ENCODE measurements around the gene NF1.

The NF1 gene

DNA sequence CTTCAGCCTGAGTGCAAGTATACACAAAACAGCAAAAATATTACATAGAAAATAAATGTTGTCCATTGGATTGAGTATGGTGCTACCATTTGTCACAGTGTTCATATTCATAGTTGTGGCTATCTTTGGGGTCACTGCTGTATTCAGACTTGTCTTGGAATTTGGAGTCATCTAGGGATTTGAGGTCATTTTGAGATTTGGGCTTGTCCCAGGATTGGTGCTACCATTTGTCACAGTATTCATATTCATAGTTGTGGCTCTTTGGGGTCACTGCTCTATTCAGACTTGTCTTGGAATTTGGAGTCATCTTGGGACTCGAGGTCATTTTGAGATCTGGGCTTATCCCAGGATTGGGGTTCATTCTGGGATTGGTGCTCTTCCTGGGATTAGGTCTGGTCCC is 177.5 kb downstream of the NF1 start:
- no peaks in the 10 kb centered on the region for H4K20me1 ChIP-seq (ENCODE audit: low read depth, low read length)
- TF ChIP-seq EZH2phosphoT487 (conservative IDR thresholded peaks at IDR 0.05; ENCODE audit: low read length): no peak
- TF ChIP-seq, protein P1, sequence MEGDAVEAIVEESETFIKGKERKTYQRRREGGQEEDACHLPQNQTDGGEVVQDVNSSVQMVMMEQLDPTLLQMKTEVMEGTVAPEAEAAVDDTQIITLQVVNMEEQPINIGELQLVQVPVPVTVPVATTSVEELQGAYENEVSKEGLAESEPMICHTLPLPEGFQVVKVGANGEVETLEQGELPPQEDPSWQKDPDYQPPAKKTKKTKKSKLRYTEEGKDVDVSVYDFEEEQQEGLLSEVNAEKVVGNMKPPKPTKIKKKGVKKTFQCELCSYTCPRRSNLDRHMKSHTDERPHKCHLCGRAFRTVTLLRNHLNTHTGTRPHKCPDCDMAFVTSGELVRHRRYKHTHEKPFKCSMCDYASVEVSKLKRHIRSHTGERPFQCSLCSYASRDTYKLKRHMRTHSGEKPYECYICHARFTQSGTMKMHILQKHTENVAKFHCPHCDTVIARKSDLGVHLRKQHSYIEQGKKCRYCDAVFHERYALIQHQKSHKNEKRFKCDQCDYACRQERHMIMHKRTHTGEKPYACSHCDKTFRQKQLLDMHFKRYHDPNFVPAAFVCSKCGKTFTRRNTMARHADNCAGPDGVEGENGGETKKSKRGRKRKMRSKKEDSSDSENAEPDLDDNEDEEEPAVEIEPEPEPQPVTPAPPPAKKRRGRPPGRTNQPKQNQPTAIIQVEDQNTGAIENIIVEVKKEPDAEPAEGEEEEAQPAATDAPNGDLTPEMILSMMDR (IDR thresholded peaks at IDR 0.05; ENCODE audit: insufficient read depth, low read length, poor library complexity, severe bottlenecking): no peak
- H3F3A ChIP-seq (ENCODE audit: insufficient read depth): 0 out of 2 replicates have a peak, but pooled peaks cover 5% of the 10 kb centered on the region
- no peak overlapping the region for H2AFZ ChIP-seq (ENCODE audit: low read depth, low read length, severe bottlenecking)
- H3K9ac ChIP-seq (ENCODE audit: low read length): no peak overlapping the region
- H3K4me3 ChIP-seq (ENCODE audit: insufficient read depth, low read length, poor library complexity, severe bottlenecking): no peak overlapping the region
- 0 out of 2 replicates have a peak, but pooled peaks cover 3% of the 10 kb centered on the region for H3K36me3 ChIP-seq (ENCODE audit: low read length)
- H3K9me2 ChIP-seq (replicated peaks; ENCODE audit: insufficient read depth, low read length): no peaks in the 10 kb centered on the region
- H3K27ac ChIP-seq (ENCODE audit: low read depth, low read length): no peak overlapping the region
- no peak overlapping the region for H3K4me2 ChIP-seq (ENCODE audit: low read depth, low read length, poor library complexity, severe bottlenecking)
- H3K27me3 ChIP-seq (ENCODE audit: low read length): no peaks in the 10 kb centered on the region
- no peaks in the 10 kb centered on the region for H3K79me2 ChIP-seq (ENCODE audit: insufficient read depth, low read length)
- no peaks in the 10 kb centered on the region for H3K9me3 ChIP-seq (ENCODE audit: insufficient read depth, low read length)

DNA sequence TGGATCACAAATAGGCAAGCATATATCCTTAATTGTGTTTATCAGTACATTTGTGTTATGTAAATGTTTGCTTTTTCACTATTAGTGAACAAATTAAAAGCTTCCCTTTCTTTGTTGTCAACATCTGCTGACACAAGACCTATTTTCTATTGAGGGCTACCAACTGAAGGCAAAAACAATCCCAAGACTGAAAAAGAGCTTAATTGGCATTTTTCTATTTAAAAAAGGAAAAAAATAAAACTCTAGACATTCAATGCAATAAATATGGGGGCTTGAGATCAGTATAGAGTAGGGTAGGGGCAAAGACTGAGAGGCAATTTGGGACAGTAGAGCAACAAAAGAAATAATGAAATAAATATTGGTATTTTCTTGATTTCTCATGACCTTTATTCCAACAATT is 178.0 kb downstream of the NF1 start:
- 0 out of 2 replicates have a peak, but pooled peaks cover 5% of the 10 kb centered on the region for H3F3A ChIP-seq (ENCODE audit: insufficient read depth)
- H3K9me3 ChIP-seq (ENCODE audit: insufficient read depth, low read length): no peaks in the 10 kb centered on the region
- H4K20me1 ChIP-seq (ENCODE audit: low read depth, low read length): no peaks in the 10 kb centered on the region
- H3K4me2 ChIP-seq (ENCODE audit: low read depth, low read length, poor library complexity, severe bottlenecking): no peak overlapping the region
- H3K27me3 ChIP-seq (ENCODE audit: low read length): no peaks in the 10 kb centered on the region
- no peaks in the 10 kb centered on the region for H3K9me2 ChIP-seq (replicated peaks; ENCODE audit: insufficient read depth, low read length)
- no peaks in the 10 kb centered on the region for H3K79me2 ChIP-seq (ENCODE audit: insufficient read depth, low read length)
- no peak overlapping the region for H3K9ac ChIP-seq (ENCODE audit: low read length)
- H3K36me3 ChIP-seq (ENCODE audit: low read length): 0 out of 2 replicates have a peak, but pooled peaks cover 3% of the 10 kb centered on the region
- no peak overlapping the region for H3K4me3 ChIP-seq (ENCODE audit: insufficient read depth, low read length, poor library complexity, severe bottlenecking)
- TF ChIP-seq, protein P1 (IDR thresholded peaks at IDR 0.05; ENCODE audit: insufficient read depth, low read length, poor library complexity, severe bottlenecking): no peak
- H2AFZ ChIP-seq (ENCODE audit: low read depth, low read length, severe bottlenecking): no peak overlapping the region
- no peak overlapping the region for H3K27ac ChIP-seq (ENCODE audit: low read depth, low read length)

GRCh38 chr17:31273516-31273915 is 178.7 kb downstream of the NF1 start:
- Histone ChIP-seq H3K36me3 (ENCODE audit: low read length) (0 out of 2 replicates have a peak, but pooled peaks cover 3% of the 10 kb centered on the region), H3K79me2 (ENCODE audit: insufficient read depth, low read length) (no peaks in the 10 kb centered on the region), H3K27me3 (ENCODE audit: low read length) (no peaks in the 10 kb centered on the region), H2AFZ (ENCODE audit: low read depth, low read length, severe bottlenecking) (no peak overlapping the region), H3K9ac (ENCODE audit: low read length) (no peak overlapping the region), H3K4me3 (ENCODE audit: insufficient read depth, low read length, poor library complexity, severe bottlenecking) (no peak overlapping the region), H3F3A (ENCODE audit: insufficient read depth) (0 out of 2 replicates have a peak, but pooled peaks cover 5% of the 10 kb centered on the region), H3K9me3 (ENCODE audit: insufficient read depth, low read length) (no peaks in the 10 kb centered on the region), H3K9me2 (replicated peaks; ENCODE audit: insufficient read depth, low read length) (no peaks in the 10 kb centered on the region), H4K20me1 (ENCODE audit: low read depth, low read length) (no peaks in the 10 kb centered on the region), H3K4me2 (ENCODE audit: low read depth, low read length, poor library complexity, severe bottlenecking) (no peak overlapping the region), H3K27ac (ENCODE audit: low read depth, low read length) (no peak overlapping the region)
- TF ChIP-seq EZH2phosphoT487 (conservative IDR thresholded peaks at IDR 0.05; ENCODE audit: low read length): no peak
- TF ChIP-seq, protein P1 (IDR thresholded peaks at IDR 0.05; ENCODE audit: insufficient read depth, low read length, poor library complexity, severe bottlenecking): no peak

All from SU-DHL-6 (cell line).